Nephron (organoid): ENCODE results near the gene ARHGEF39.

Experiments used
- H3K27ac Mint-ChIP-seq, 3 experiments: 2 replicates each; pipeline ENCODE4 v1.8.0; 2020; ENCODE audit warnings: mixed read lengths in 3 of 3, mild to moderate bottlenecking in 2 of 3, moderate library complexity in 1 of 3
- H3K27me3 Mint-ChIP-seq: 2 replicates; pipeline ENCODE4 v1.8.0; 2021; ENCODE audit warnings: low read depth, mild to moderate bottlenecking, moderate library complexity, mixed read lengths
- H3K36me3 Mint-ChIP-seq: 2 replicates; pipeline ENCODE4 v1.8.0; 2020; ENCODE audit warnings: low read depth, mixed read lengths
- H3K4me1 Mint-ChIP-seq: 2 replicates; pipeline ENCODE4 v1.8.0; 2020; ENCODE audit warnings: mixed read lengths
- H3K4me3 Mint-ChIP-seq, 3 experiments: 2 replicates each; pipeline ENCODE4 v1.8.0; 2020; ENCODE audit warnings: mild to moderate bottlenecking in 3 of 3, mixed read lengths in 3 of 3, moderate library complexity in 2 of 3
- H3K9me3 Mint-ChIP-seq: 2 replicates; pipeline ENCODE4 v1.8.0; 2020; ENCODE audit warnings: mixed read lengths
- CTCF ChIP-seq, 3 experiments: fragments of 200-600 bp; sonication (generic); IDR thresholded peaks; one replicate each; pipeline ENCODE4 v1.5.0; 2021; ENCODE audit warnings: antibody characterized with exemption in 3 of 3; ENCODE audit not compliant: unreplicated experiment in 3 of 3

ARHGEF39 gene

GRCh38 chr9:35635730-35636129 is 29.3 kb downstream of the ARHGEF39 start:
- H3K36me3 Mint-ChIP-seq, result peaks cover 6% of the 10 kb centered on the region

GRCh38 chr9:35629597-35629996 is 35.4 kb downstream of the ARHGEF39 start:
- Mint-ChIP-seq H3K4me3 (no peak overlapping the region), H3K4me1 (no peaks in the 10 kb centered on the region), H3K27ac (no peak overlapping the region), H3K27me3 (no peaks in the 10 kb centered on the region), H3K9me3 (no peaks in the 10 kb centered on the region), H3K36me3 (no peaks in the 10 kb centered on the region)
- TF ChIP-seq CTCF (IDR thresholded peaks at IDR 0.05; ENCODE audit: unreplicated experiment in 3 of 3), result no peak

More at GRCh38 chr9:35635730-35636129, 29.3 kb downstream of the ARHGEF39 start:
- Mint-ChIP-seq H3K27ac (peak overlapping the region in 2 of 3 experiments; percentile 11 to 60), H3K4me3 (no peak overlapping the region), H3K9me3 (no peaks in the 10 kb centered on the region), H3K27me3 (no peaks in the 10 kb centered on the region), H3K4me1 (peaks cover 10% of the 10 kb centered on the region)
- no peak for TF ChIP-seq CTCF (IDR thresholded peaks at IDR 0.05; ENCODE audit: unreplicated experiment in 3 of 3)

- Mint-ChIP-seq H3K36me3 (no peaks in the 10 kb centered on the region), H3K4me1 (no peaks in the 10 kb centered on the region), H3K27ac (no peak overlapping the region)
These were observed 36.5 kb downstream of the ARHGEF39 start for GRCh38 chr9:35628389-35628991.

GRCh38 chr9:35627575-35627974 is 37.4 kb downstream of the ARHGEF39 start:
- H3K27ac Mint-ChIP-seq, result no peak overlapping the region
- H3K36me3 Mint-ChIP-seq, result no peaks in the 10 kb centered on the region
- no peaks in the 10 kb centered on the region for H3K4me1 Mint-ChIP-seq
- no peak overlapping the region for H3K4me3 Mint-ChIP-seq
- H3K9me3 Mint-ChIP-seq, result no peaks in the 10 kb centered on the region
- TF ChIP-seq CTCF (IDR thresholded peaks at IDR 0.05; ENCODE audit: unreplicated experiment in 3 of 3), result no peak
- H3K27me3 Mint-ChIP-seq, result no peaks in the 10 kb centered on the region

More at GRCh38 chr9:35628389-35628991, 36.5 kb downstream of the ARHGEF39 start:
- Mint-ChIP-seq H3K9me3 (no peaks in the 10 kb centered on the region), H3K27me3 (no peaks in the 10 kb centered on the region), H3K4me3 (no peak overlapping the region)
- no peak for TF ChIP-seq CTCF (IDR thresholded peaks at IDR 0.05; ENCODE audit: unreplicated experiment in 3 of 3)

GRCh38 chr9:35619800-35620158 is 45.2 kb downstream of the ARHGEF39 start:
- peaks cover 10% of the 10 kb centered on the region for H3K4me1 Mint-ChIP-seq

More at GRCh38 chr9:35619800-35620158, 45.2 kb downstream of the ARHGEF39 start:
- Mint-ChIP-seq H3K27ac (peak overlapping the region in 1 of 3 experiments; percentile 71), H3K36me3 (no peaks in the 10 kb centered on the region), H3K27me3 (peaks cover 39% of the 10 kb centered on the region), H3K4me3 (no peak overlapping the region), H3K9me3 (no peaks in the 10 kb centered on the region)
- no peak for TF ChIP-seq CTCF (IDR thresholded peaks at IDR 0.05; ENCODE audit: unreplicated experiment in 3 of 3)
